Activated naive CD8-positive, alpha-beta T cell treated with anti-CD3 and anti-CD28 coated beads, Interleukin-2, amount 50 U/mL, for 16 hours (primary cell): Measurements from ENCODE around the gene ORM1.

Experiments
- DNase-seq: peaks from one replicate; pipeline ENCODE4 v3.0.0-alpha.2; 2020; ENCODE audit warnings: low read depth, low spot score

The ORM1 gene

GRCh38 chr9:114364134-114365041 lies 41.5 kb downstream of the ORM1 start:
- no peak for DNase-seq

DNA sequence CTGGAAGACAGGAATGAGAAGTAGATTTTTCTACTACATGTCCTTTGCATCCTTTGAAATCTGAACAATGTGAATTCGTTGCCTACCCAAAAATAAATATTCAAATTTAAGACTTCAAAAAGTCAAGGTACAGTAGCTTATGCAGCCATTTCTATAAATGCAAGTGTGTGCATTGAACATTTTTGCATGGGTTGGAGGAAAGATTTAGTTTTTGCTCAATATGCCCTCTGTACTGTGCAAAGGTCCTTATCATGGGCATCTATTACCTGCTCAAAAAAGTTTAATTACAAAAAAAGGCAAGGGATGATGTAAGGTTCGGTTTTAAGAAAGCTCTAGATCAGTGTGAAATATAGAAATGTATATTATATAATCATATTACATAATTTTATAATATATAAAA lies 42.3 kb downstream of the ORM1 start:
- no peak for DNase-seq

GRCh38 chr9:114366334-114367128 lies 43.6 kb downstream of the ORM1 start:
- no peak for DNase-seq

- DNase-seq: no peak
These were observed 44.5 kb downstream of the ORM1 start for GRCh38 chr9:114367366-114367765.

DNA sequence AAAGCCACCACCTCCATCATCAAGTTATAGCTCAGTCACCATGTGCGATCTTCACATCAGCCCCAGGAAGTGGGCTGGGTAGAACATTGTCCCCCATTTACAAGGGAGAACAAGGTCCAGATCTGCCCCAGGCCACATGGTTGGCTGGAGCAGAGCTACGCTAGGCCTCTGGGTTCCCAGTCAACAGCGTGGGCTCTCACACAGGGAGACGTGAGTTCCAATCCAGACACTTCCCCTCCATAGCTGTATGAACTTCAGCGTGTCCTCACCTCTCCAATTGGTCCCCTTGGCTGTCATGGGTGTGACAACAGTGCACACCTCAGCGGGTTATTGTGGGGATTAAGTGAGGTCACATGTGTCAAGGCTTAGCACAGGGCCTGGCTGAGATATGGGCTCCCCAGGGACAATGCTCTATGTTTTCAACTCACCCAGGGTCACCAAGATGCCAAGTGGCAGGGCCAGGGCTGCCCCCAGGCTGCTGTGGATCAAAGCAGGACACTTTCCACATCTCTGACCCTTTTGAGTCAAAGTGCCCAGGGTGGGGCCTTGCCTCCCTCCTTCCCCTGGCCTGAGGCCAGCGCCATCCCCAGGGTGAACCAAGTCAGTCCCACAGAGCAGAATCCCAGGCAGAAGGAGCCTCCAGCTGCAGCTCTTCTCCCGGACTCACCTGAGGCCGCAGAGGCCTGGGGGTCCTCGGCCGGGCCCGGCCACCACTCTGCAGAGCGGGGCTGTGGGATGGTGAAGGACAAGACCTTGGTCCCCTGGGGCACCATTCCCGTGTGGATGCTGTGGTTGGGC lies 45.1 kb downstream of the ORM1 start:
- DNase-seq: no peak

- no peak for DNase-seq
These were observed 46.6 kb downstream of the ORM1 start for GRCh38 chr9:114369216-114370130.

DNA sequence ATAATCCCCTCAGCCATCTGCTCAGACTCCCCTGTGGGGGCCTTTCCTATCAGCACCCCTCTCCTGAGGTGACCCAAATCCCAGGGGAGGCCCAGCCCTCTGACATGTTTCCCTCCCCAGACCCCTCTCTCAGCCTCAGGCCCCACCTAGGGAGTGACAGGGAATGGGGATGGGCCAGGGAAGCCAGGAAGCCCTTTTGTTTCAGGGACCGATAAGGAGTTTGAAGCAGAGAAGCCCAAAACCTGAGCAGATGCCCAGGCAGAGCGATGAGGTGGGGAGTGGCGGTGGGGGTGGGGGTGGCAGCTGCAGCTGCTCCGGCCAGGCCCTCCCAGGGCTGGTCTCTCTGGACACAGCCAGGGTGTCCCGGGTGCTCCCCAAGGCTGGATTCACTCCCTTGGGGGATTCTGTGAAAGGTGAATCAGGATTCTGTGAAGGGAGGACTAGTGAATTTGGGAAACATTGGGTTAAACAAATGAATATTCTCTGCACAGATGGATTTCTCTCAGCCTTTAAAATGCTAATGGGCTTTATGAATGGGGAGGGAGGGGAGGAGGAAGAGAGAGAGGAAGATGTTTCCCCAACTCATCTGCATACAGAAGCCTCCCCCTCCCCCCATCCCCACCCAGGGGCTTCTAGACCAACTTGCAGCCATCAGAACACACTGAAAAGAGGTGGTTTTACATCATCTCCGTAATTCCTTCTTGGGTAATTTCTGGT lies 47.5 kb downstream of the ORM1 start:
- DNase-seq: no peak

DNA sequence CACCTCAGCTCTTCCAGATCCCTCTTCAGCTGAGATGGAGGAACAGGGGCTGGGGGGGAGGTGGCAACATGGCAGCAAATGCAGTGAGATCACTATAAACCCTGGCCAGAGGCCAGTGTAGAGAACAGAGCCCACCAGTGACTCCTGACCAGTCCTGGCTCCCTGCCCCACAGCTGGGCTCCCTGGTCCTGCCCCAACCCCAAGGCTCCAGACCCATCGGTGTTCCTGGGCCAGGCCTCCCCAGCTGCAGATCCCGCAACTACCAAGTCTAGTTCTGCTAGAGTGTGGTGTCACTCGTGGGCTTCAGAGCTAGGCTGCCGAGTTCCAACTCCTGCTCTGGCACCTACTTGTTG lies 48.0 kb downstream of the ORM1 start:
- no peak for DNase-seq

GRCh38 chr9:114371343-114371944 lies 48.5 kb downstream of the ORM1 start:
- DNase-seq: no peak

DNA sequence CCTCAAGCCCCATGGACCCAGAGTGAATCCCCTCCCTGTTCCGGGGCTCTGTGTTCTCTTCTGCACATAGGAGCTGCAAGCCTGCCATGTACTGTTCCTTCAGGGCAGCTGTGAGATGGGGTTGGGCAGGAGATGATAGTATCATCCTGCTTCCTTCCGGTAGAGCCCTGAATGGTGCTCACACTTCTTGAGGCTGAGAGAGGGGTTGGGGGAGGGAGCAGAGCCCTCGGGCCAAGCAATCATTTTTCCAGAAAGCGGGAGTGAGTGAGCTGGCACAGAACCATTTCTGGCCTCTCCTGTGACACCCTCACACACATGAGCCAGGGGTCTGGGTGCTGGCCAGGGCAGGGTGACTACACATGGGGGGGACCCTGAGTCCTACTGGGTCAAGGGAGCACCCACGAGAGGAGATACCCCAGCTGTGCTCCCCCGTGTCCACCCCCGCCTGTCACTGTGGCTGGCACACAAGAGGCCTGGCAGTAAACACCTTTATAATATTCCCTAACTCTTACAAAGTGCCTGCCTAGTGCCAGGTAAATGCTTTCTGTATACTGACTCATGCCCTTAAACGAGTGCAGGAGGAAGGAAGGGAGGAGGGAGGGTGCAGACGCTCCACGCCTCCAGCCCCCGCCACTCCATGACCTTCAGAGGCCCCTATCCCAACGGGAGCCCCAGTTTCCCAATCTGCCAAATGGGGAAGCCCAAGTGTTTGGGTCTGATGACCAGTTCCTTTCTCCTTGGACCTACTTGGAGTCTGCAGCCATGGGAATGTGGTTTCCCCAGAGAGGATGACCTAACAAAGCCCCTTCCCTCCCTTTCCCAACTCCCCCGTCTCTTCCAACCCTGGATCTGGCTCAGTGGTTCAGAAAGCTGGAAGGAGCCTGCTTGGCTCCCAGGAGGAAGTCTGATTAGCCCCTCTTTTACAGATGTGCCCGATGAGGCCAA lies 49.3 kb downstream of the ORM1 start:
- DNase-seq: no peak

- DNase-seq: peak; percentile 46
These were observed 50.1 kb downstream of the ORM1 start for GRCh38 chr9:114372921-114373448.

DNA sequence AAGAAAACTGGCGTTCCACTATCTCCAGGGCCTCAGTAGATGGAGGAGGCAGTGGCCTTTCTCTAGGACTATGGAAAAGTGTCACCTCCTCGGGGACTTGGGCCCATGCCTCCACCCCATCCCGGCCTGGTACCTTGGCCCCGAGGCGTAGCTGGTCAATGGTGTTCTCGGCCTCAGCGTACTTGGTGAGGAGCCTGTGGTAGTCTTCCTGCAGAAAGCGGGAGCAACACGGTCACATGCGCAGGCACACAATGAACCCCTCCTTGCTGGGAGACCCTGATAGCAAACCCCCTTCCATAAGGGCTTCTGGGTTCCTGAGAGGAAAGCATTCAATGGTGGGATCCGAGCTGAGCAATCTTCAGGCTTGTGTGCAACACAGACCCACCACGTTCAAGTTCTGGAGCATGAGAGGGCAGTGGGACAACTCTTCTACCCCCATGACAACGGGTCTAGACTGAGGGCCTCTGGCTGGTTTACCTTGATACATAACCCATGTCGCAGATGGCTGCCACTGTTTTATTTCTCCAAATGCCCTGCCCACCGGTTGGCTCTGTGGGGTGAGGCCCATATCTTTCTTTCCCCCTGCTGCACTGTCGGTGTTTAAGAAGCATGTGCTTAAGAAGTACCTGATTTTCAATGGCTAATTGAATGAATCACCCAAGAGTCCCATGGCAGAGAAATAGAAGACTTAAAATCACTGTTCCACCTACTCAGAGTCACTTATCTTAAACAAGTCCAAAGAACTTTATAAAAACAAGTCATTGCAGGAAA lies 51.2 kb downstream of the ORM1 start:
- DNase-seq: no peak

DNA sequence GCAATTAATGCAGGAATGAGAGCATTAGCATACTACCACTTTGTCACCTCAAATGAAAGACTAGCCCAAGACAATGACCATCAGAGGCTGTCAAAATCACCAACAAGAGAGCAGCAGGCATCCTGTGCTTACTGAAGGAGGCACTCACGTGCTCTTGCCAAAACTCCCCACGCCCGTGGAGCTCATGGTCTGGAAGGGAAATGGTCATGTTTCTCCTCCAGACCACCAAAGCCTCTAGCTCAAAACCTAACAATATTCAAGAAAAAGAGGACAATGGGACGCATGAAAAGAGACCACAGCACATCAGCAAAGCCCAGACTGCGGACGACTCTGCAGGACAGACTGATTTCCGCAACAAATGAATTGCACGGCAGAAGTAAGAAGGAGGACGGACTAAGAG lies 52.0 kb downstream of the ORM1 start:
- DNase-seq: no peak

DNA sequence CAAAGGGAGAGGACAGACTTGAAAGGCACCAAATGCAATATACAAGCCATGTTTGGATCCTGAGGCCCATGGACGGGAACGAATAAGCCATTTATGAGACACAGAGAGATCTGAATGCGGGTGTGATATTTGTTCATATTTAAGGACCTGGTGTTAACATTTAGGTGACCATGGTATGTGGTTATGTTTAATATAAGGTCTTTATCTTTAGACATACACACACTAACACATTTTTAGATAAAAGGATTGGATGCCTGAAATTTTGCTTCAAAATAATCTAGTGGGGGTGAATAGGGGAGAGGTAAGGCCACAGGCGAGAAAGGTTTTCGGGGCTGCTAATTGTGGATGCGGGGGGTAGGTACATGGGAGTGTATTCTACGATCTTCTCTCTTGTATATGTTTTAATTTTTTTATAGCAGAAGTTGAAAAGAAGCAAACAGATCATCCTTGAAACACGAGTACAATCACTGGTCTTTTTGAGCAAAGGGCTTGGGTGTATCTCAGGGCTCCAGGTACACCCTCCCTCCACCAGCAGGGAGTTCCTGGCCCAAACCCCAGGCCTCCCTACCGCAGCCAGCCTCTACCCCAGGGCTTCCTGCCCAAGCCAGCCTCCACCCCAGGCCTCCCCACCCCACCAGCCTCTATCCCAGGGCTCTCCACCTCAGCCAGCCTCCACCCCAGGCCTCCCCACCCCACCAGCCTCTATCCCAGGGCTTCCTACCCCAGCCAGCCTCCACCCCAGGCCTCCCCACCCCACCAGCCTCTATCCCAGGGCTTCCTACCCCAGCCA lies 52.7 kb downstream of the ORM1 start:
- DNase-seq: no peak
